A673 (cell line): ENCODE measurements around the gene WDFY3. TPM values are rescaled to one million over a fixed set of nuclear protein-coding genes. Genes with fewer than 3 reads are reported as not detected.

Experiments used
- BruUV-seq: library from RNA; stranded (reverse); fragments of 400-500 nt; replicated peaks from 2 replicates; lab custom pipeline; 2021; lab: Mats Ljungman, UMichigan
- CTCF ChIA-PET: fragments of 300-600 bp; sonication (Branson Sonifier 250); formaldehyde crosslinking; loops from one replicate; lab custom pipeline; 2022; ENCODE audit warnings: antibody characterized with exemption; lab: Charles Lee
- POLR2A ChIA-PET: fragments of 300-600 bp; sonication (Branson Sonifier 250); formaldehyde crosslinking; loops from one replicate; lab custom pipeline; 2022; ENCODE audit warnings: antibody characterized with exemption; ENCODE audit not compliant: low non-redundant PET; lab: Charles Lee
- DNase-seq: peaks from one replicate; pipeline ENCODE4 v3.0.0-alpha.2; 2015; ENCODE audit warnings: low spot score
- H3K27ac ChIP-seq: fragments of 200-600 bp; sonication (generic); 2 replicates; pipeline ENCODE4 v1.5.1; 2016; ENCODE audit warnings: mixed run types, low read depth, mild to moderate bottlenecking, mixed read lengths, antibody characterized with exemption, low read length; ENCODE audit not compliant: poor library complexity, severe bottlenecking
- H3K27me3 ChIP-seq: fragments of 200-600 bp; sonication (generic); replicated peaks from 2 replicates; pipeline ENCODE4 v1.6.1; 2017; ENCODE audit warnings: mixed run types, low read depth, mild to moderate bottlenecking, mixed read lengths, antibody characterized with exemption, low read length; ENCODE audit not compliant: insufficient read depth, poor library complexity
- H3K36me3 ChIP-seq: fragments of 200-600 bp; sonication (generic); 2 replicates; pipeline ENCODE4 v1.6.1; 2016; ENCODE audit warnings: mixed run types, mild to moderate bottlenecking, mixed read lengths, antibody characterized with exemption, low read length; ENCODE audit not compliant: insufficient read depth, poor library complexity, severe bottlenecking
- H3K4me1 ChIP-seq: fragments of 200-600 bp; sonication (generic); 2 replicates; pipeline ENCODE4 v1.6.1; 2017; ENCODE audit warnings: mixed run types, mild to moderate bottlenecking, mixed read lengths, antibody characterized with exemption, low read length; ENCODE audit not compliant: insufficient read depth, poor library complexity, severe bottlenecking
- H3K4me3 ChIP-seq: fragments of 200-600 bp; sonication (generic); 2 replicates; pipeline ENCODE4 v1.5.1; 2016; ENCODE audit warnings: low read depth, mixed run types, mild to moderate bottlenecking, mixed read lengths, low read length; ENCODE audit not compliant: poor library complexity, severe bottlenecking
- H3K9me3 ChIP-seq: fragments of 200-600 bp; sonication (generic); 2 replicates; pipeline ENCODE4 v1.6.1; 2016; ENCODE audit warnings: mixed run types, low read depth, mild to moderate bottlenecking, mixed read lengths, antibody characterized with exemption, low read length; ENCODE audit not compliant: poor library complexity, severe bottlenecking
- CTCF ChIP-seq: fragments of 300-800, 200-600 bp; sonication (generic); conservative IDR thresholded peaks from 2 replicates; pipeline ENCODE4 v1.5.1; 2017; ENCODE audit warnings: low read depth, mild to moderate bottlenecking, antibody characterized with exemption, low read length, moderate library complexity, mixed read lengths
- EZH2 ChIP-seq: fragments of 200-600 bp; sonication (generic); IDR thresholded peaks from 2 replicates; pipeline ENCODE4 v1.6.1; 2017; ENCODE audit warnings: borderline replicate concordance, low read depth, mild to moderate bottlenecking, mixed read lengths, antibody characterized with exemption, low read length; ENCODE audit not compliant: poor library complexity, severe bottlenecking
- intact Hi-C: fragments of 100-400 bp; cut with micrococcal nuclease; formaldehyde crosslinking; loops from one replicate; pipeline ENCODE4 v1.10.0; 2022; ENCODE audit not compliant: unreplicated experiment
- total RNA-seq: library from RNA; stranded (reverse); gene quantifications from 2 replicates; pipeline ENCODE4 v1.2.3, GENCODE V29; 2021

Gene WDFY3
- total RNA-seq, 1 experiment from 2014 or later, result 43.4 TPM

- BruUV-seq, result no TSS peak
- DNase-seq, result no peak
- intact Hi-C loops, result no loop called here
- no peak overlapping the region for H3K4me3 ChIP-seq
- H3K27me3 ChIP-seq, result no peaks in the 10 kb centered on the region
- no peak overlapping the region for H3K27ac ChIP-seq
- no peak for TF ChIP-seq CTCF
- no peak for TF ChIP-seq EZH2
- H3K9me3 ChIP-seq, result no peaks in the 10 kb centered on the region
- peaks cover 23% of the 10 kb centered on the region for H3K4me1 ChIP-seq
- ChIA-PET CTCF (no interaction called here), POLR2A (no interaction called here)
- no peaks in the 10 kb centered on the region for H3K36me3 ChIP-seq
These were observed 66.9 kb downstream of the WDFY3 start for GRCh38 chr4:84899616-84900015.

DNA sequence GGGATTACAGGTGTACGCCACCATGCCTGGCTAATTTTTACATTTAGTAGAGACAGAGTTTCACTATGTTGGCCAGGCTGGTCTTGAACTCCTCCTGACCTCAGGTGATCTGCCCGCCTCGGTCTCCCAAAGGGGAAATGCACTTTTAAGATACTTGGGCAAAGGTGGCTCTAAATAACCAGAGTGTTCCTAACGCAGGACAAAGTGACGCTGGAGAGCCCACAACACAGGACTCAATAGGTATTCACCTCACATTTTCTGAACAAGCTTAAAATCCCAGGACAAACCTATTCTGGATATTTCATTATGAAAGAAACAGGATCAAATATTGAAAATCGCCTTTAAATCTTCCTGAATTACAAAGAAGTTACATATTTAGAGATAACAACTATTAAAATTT lies 69.0 kb downstream of the WDFY3 start:
- no peak for TF ChIP-seq EZH2
- no peak for TF ChIP-seq CTCF
- Histone ChIP-seq H3K27me3 (no peaks in the 10 kb centered on the region), H3K4me1 (peaks cover 15% of the 10 kb centered on the region), H3K9me3 (no peaks in the 10 kb centered on the region), H3K27ac (no peak overlapping the region), H3K4me3 (no peak overlapping the region), H3K36me3 (no peaks in the 10 kb centered on the region)
- POLR2A ChIA-PET, result no interaction called here
- no peak for DNase-seq
- CTCF ChIA-PET, result no interaction called here
- intact Hi-C loops, result no loop called here
- BruUV-seq, result no TSS peak

- intact Hi-C loops, result no loop called here
- no peak overlapping the region for H3K27ac ChIP-seq
- no peaks in the 10 kb centered on the region for H3K4me1 ChIP-seq
- no peak for TF ChIP-seq CTCF
- TF ChIP-seq EZH2, result no peak
- no peak for DNase-seq
- BruUV-seq, result no TSS peak
- POLR2A ChIA-PET, result no interaction called here
- H3K4me3 ChIP-seq, result no peak overlapping the region
- no peaks in the 10 kb centered on the region for H3K9me3 ChIP-seq
- H3K36me3 ChIP-seq, result no peaks in the 10 kb centered on the region
- CTCF ChIA-PET, result no interaction called here
- H3K27me3 ChIP-seq, result no peaks in the 10 kb centered on the region
These were observed 71.2 kb downstream of the WDFY3 start for GRCh38 chr4:84895283-84895682.
